Measurements from ENCODE around the gene KDM5A. TPM values are rescaled to one million over a fixed set of nuclear protein-coding genes. Genes with fewer than 3 reads are reported as not detected.

Gene KDM5A
- polyA plus RNA-seq, 1 donor from 2014 or later = 11.2 TPM

GRCh38 chr12:332581-333205 is 56.4 kb downstream of the KDM5A start:
- Histone ChIP-seq H3K27me3 (ENCODE audit: insufficient read depth, low read depth, low read length) (no peaks in the 10 kb centered on the region), H3K4me2 (ENCODE audit: low read length) (no peak overlapping the region), H3K9me2 (ENCODE audit: insufficient read depth, low read length) (no peaks in the 10 kb centered on the region), H4K20me1 (ENCODE audit: insufficient read depth) (no peaks in the 10 kb centered on the region), H3K9ac (ENCODE audit: low read length) (no peak overlapping the region), H3K4me3 (ENCODE audit: low read length) (no peak overlapping the region), H3K9me3 (ENCODE audit: low read length) (no peaks in the 10 kb centered on the region), H3K27ac (ENCODE audit: low read length) (no peak overlapping the region), H2AFZ (ENCODE audit: low read depth, low read length) (no peak overlapping the region), H3K36me3 (ENCODE audit: insufficient read depth, low read length) (peaks cover 7% of the 10 kb centered on the region), H3K79me2 (replicated peaks; ENCODE audit: insufficient read depth, low read length) (no peaks in the 10 kb centered on the region), H3F3A (ENCODE audit: insufficient read depth, low read length, poor library complexity, severe bottlenecking) (no peaks in the 10 kb centered on the region)
- no peak for TF ChIP-seq EZH2 (IDR thresholded peaks at IDR 0.05; ENCODE audit: borderline replicate concordance, insufficient read depth, low read length, poor library complexity, severe bottlenecking)
- no peak for TF ChIP-seq EP300 (conservative IDR thresholded peaks at IDR 0.05; ENCODE audit: poor library complexity, severe bottlenecking)
- TF ChIP-seq, protein P1, sequence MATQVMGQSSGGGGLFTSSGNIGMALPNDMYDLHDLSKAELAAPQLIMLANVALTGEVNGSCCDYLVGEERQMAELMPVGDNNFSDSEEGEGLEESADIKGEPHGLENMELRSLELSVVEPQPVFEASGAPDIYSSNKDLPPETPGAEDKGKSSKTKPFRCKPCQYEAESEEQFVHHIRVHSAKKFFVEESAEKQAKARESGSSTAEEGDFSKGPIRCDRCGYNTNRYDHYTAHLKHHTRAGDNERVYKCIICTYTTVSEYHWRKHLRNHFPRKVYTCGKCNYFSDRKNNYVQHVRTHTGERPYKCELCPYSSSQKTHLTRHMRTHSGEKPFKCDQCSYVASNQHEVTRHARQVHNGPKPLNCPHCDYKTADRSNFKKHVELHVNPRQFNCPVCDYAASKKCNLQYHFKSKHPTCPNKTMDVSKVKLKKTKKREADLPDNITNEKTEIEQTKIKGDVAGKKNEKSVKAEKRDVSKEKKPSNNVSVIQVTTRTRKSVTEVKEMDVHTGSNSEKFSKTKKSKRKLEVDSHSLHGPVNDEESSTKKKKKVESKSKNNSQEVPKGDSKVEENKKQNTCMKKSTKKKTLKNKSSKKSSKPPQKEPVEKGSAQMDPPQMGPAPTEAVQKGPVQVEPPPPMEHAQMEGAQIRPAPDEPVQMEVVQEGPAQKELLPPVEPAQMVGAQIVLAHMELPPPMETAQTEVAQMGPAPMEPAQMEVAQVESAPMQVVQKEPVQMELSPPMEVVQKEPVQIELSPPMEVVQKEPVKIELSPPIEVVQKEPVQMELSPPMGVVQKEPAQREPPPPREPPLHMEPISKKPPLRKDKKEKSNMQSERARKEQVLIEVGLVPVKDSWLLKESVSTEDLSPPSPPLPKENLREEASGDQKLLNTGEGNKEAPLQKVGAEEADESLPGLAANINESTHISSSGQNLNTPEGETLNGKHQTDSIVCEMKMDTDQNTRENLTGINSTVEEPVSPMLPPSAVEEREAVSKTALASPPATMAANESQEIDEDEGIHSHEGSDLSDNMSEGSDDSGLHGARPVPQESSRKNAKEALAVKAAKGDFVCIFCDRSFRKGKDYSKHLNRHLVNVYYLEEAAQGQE (IDR thresholded peaks at IDR 0.05; ENCODE audit: borderline replicate concordance) = no peak
- no peak for TF ChIP-seq SMC3 (conservative IDR thresholded peaks at IDR 0.05; ENCODE audit: poor library complexity)
- TF ChIP-seq MXI1 (conservative IDR thresholded peaks at IDR 0.05; ENCODE audit: poor library complexity, severe bottlenecking) = no peak
- no peak for TF ChIP-seq TAF1 (IDR thresholded peaks at IDR 0.05; ENCODE audit: low read depth)
- TF ChIP-seq POLR2AphosphoS5 (IDR thresholded peaks at IDR 0.05) = no peak
- TF ChIP-seq RAD21 (conservative IDR thresholded peaks at IDR 0.05) = no peak
- TF ChIP-seq, protein P2, sequence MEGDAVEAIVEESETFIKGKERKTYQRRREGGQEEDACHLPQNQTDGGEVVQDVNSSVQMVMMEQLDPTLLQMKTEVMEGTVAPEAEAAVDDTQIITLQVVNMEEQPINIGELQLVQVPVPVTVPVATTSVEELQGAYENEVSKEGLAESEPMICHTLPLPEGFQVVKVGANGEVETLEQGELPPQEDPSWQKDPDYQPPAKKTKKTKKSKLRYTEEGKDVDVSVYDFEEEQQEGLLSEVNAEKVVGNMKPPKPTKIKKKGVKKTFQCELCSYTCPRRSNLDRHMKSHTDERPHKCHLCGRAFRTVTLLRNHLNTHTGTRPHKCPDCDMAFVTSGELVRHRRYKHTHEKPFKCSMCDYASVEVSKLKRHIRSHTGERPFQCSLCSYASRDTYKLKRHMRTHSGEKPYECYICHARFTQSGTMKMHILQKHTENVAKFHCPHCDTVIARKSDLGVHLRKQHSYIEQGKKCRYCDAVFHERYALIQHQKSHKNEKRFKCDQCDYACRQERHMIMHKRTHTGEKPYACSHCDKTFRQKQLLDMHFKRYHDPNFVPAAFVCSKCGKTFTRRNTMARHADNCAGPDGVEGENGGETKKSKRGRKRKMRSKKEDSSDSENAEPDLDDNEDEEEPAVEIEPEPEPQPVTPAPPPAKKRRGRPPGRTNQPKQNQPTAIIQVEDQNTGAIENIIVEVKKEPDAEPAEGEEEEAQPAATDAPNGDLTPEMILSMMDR (IDR thresholded peaks at IDR 0.05; ENCODE audit: poor library complexity, severe bottlenecking) = no peak

DNA sequence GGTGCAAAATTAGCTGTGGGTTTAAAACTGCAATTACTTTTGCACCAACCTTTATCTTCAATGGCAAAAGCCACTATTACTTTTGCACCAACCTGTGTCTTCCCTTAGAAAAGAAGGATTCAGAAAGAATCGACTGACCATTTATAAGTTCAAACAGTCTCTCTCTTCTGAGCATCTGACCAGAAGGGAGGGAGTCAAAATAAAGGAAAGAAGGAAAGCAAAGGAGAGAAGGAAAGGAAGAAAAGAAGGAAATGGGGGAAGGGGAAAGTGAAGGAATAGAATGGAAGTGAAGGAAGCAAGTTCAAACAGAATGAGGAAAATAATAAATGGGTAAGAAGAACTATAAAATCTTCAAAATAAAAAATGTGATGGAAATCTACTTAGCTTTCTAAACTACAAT is 57.8 kb downstream of the KDM5A start:
- peaks cover 7% of the 10 kb centered on the region for H3K36me3 ChIP-seq (ENCODE audit: insufficient read depth, low read length)

More for the DNA sequence above, 57.8 kb downstream of the KDM5A start:
- H3K27ac ChIP-seq (ENCODE audit: low read length) = no peak overlapping the region
- TF ChIP-seq, protein P2 (IDR thresholded peaks at IDR 0.05; ENCODE audit: poor library complexity, severe bottlenecking) = no peak
- no peak for TF ChIP-seq RAD21 (conservative IDR thresholded peaks at IDR 0.05)
- no peak for TF ChIP-seq MXI1 (conservative IDR thresholded peaks at IDR 0.05; ENCODE audit: poor library complexity, severe bottlenecking)
- no peak for TF ChIP-seq POLR2AphosphoS5 (IDR thresholded peaks at IDR 0.05)
- no peak for TF ChIP-seq EZH2 (IDR thresholded peaks at IDR 0.05; ENCODE audit: borderline replicate concordance, insufficient read depth, low read length, poor library complexity, severe bottlenecking)
- no peak for TF ChIP-seq TAF1 (IDR thresholded peaks at IDR 0.05; ENCODE audit: low read depth)
- TF ChIP-seq, protein P1 (IDR thresholded peaks at IDR 0.05; ENCODE audit: borderline replicate concordance) = no peak
- H3K4me2 ChIP-seq (ENCODE audit: low read length) = no peak overlapping the region
- H3K79me2 ChIP-seq (replicated peaks; ENCODE audit: insufficient read depth, low read length) = no peaks in the 10 kb centered on the region
- no peaks in the 10 kb centered on the region for H4K20me1 ChIP-seq (ENCODE audit: insufficient read depth)
- no peaks in the 10 kb centered on the region for H3K9me2 ChIP-seq (ENCODE audit: insufficient read depth, low read length)
- no peaks in the 10 kb centered on the region for H3K9me3 ChIP-seq (ENCODE audit: low read length)
- H3K27me3 ChIP-seq (ENCODE audit: insufficient read depth, low read depth, low read length) = no peaks in the 10 kb centered on the region
- H3K4me3 ChIP-seq (ENCODE audit: low read length) = no peak overlapping the region
- H3F3A ChIP-seq (ENCODE audit: insufficient read depth, low read length, poor library complexity, severe bottlenecking) = no peaks in the 10 kb centered on the region
- H3K9ac ChIP-seq (ENCODE audit: low read length) = no peak overlapping the region
- H2AFZ ChIP-seq (ENCODE audit: low read depth, low read length) = no peak overlapping the region
